Sciatic nerve (tissue), 2 donors: ENCODE data around the gene CTSD. TPM values are rescaled to one million over a fixed set of nuclear protein-coding genes. Genes with fewer than 3 reads are reported as not detected.
"Not testable (repeated sequence)": the region's sequence is repeated elsewhere in the genome, so short reads cannot be mapped to it uniquely, and the experiment has no call there.

Experiments
- ATAC-seq: fragments of 200-7000 bp; cut with Tn5 transposase; one replicate; pipeline ENCODE4 v1.9.1; 2020; ENCODE audit warnings: mild to moderate bottlenecking, moderate library complexity
- DNase-seq: peaks from one replicate; pipeline ENCODE4 v3.0.0-alpha.2; 2020; ENCODE audit warnings: low spot score
- intact Hi-C: fragments of 100-400 bp; cut with DNase I; formaldehyde crosslinking; loops from one replicate; pipeline ENCODE4 v1.14.2; 2022
- total RNA-seq: library from RNA; stranded (reverse); fragmentation: NEBNext Ultra II Directional; extraction: Animal tissue kit (Norgen Biotek cat#: 25700); gene quantifications from one replicate; pipeline ENCODE4 v1.2.1, GENCODE V29; 2021
- donor health status: DM: no; HTN: no; CAD: no.
- donor health status: DM: no; HTN: no; CAD: no.

Gene CTSD
- total RNA-seq = 554 TPM

DNA sequence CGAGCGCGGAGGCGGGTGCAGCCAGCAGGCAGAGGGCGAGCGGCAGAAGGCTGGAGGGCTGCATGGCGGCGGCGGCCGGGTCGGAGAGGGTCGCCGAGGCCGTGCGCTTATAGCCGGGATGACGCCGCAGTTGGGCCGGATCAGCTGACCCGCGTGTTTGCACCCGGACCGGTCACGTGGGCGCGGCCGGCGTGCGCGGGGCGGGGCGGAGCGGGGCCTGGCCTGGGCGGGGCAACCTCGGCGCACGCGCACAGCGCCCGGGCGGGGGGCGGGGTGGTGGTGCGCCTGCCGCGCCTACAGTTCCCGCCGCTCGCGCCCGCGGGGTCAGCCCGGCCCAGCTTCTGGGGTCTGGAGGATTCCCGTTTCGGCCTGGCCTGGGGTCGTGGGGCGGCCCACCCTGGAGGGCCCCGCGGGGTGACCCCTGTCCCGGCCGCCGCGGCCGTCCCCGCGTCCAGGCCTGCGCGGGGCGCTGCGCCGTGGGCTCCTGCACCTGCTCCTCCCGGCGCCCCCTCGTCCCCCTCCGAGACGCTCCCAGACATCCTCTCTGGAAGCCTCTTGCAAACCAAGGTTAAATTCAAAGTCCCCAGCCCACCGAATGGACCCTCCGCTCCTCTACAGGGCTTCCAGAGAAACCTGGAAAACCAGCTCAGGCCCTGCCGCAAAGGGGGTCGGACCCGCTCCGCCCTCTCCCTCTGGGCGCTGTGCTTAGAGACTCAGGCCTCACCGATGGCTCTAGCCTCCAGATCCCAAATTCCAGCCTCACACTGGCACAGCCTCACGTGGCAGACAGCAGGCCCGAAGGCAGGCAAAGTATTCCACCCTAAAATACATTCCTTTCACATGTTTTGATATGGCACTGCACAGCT is at the start of gene CTSD:
Gene CTSD, minus strand, starts transcription at position 132 of the 866 bp plus-strand sequence. Its CDS starts 68 bp downstream, at position 64.
- DNase-seq = peak; percentile 95
- intact Hi-C loops = no loop called here
- ATAC-seq = peak; percentile 81

- ATAC-seq, intact Hi-C loops, DNase-seq: not testable (repeated sequence)
Observed at GRCh38 chr11:1813356-1813755, 49.6 kb upstream of the CTSD start.

- no peak for ATAC-seq
Observed at GRCh38 chr11:1812801-1813200, 49.1 kb upstream of the CTSD start.

DNA sequence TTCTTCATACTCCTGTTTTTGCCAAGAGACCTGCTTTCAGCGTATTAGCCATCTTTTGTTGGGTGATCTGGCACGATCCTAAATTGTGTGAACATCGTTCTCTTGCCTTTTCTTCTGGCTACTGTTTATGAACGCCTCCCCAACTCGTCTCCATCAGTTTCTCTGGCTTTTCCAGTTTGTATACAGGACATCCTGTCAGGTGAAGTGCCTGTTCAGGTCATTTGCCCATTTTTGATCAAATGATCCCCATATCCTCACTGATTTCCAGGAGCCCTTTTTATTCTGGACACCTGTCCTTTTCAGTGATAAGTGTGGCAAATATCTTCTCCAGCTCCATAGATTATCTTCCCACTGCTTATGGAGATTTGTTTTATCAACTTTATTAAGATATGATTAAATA is 48.5 kb upstream of the CTSD start:
- intact Hi-C loops = no loop called here
- ATAC-seq (no peak), DNase-seq (no peak)

More at GRCh38 chr11:1812801-1813200, 49.1 kb upstream of the CTSD start:
- intact Hi-C loops = no loop called here
- DNase-seq = no peak

- intact Hi-C loops = no loop called here
- ATAC-seq (no peak), DNase-seq (no peak)
Observed at GRCh38 chr11:1810761-1811160, 47.0 kb upstream of the CTSD start.

- intact Hi-C loops = no loop called here
- ATAC-seq (no peak), DNase-seq (no peak)
Observed at GRCh38 chr11:1807264-1807995, 43.7 kb upstream of the CTSD start.

DNA sequence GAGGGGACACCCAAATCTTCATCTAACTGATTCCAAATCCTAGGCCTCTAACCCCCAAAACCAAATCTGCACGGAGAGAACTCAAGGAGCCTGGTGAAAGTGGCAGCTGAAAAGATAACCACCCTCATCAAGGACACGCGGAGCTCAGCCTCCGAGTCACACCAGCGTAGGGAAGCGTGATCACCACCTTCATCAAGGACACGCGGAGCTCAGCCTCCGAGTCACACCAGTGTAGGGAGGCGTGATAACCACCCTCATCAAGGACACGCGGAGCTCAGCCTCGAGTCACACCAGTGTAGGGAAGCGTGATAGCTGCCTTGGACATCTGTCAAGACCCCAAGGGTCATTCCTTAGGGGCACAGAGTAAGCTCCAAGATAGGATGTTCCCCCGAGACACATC is 41.8 kb upstream of the CTSD start:
- intact Hi-C loops = no loop called here
- ATAC-seq (no peak), DNase-seq (no peak)

GRCh38 chr11:1803835-1804519 is 40.2 kb upstream of the CTSD start:
- DNase-seq, ATAC-seq, intact Hi-C loops: not testable (repeated sequence)

DNA sequence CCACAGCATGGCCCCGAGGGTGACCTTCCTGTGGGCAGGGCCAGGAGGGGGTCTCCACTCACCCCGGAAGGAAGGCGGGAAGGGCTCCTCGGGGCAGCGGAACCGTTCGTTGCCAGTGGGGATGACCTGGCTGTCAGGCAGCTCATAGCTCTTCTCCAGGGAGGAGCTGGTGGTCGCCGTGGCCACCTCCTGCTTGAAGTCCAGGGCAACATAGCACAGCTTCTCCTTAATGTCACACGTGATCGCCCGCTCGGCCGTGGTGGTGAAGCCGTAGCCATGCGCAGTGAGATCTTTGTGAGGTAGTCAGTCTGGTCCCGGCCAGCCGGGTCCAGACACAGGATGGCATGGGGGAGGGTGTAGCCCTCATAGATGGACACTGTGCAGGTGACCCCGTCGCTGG is 39.5 kb upstream of the CTSD start:
- DNase-seq (no peak), ATAC-seq (no peak)
- intact Hi-C loops = no loop called here

DNA sequence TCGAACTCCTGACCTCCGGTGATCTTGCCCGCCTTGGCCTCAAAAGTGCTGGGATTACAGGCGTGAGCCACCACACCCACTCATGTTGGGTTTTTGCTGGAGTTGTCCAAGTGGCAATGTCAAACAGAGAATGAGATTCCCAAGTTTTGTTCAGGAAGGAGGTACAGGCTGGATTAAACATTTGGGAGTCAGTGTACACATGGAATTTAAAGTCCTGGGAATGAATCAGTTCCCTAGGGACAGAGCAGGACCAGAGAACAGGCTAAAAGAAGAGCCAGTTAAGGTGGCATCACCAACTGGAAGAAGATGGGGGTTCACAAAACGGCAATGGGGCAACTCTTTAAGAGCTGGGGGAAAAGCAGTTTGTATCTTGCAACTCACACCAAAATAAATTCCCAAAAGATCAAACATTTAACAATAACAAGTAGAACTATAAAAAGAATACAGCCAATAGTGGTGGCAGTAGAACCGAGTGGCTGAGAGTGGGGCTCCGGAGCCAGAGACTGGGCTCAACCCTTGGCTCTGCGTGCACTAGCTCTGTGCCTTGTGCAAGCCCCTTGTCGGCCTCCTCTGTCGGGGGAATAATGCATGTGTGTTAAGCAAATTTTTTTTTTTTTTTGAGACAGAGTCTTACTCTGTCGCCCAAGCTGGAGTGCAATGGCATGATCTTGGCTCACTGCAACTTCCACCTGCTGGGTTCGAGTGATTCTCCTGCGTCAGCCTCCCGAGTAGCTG is 33.8 kb upstream of the CTSD start:
- ATAC-seq (no peak), DNase-seq (no peak)

DNA sequence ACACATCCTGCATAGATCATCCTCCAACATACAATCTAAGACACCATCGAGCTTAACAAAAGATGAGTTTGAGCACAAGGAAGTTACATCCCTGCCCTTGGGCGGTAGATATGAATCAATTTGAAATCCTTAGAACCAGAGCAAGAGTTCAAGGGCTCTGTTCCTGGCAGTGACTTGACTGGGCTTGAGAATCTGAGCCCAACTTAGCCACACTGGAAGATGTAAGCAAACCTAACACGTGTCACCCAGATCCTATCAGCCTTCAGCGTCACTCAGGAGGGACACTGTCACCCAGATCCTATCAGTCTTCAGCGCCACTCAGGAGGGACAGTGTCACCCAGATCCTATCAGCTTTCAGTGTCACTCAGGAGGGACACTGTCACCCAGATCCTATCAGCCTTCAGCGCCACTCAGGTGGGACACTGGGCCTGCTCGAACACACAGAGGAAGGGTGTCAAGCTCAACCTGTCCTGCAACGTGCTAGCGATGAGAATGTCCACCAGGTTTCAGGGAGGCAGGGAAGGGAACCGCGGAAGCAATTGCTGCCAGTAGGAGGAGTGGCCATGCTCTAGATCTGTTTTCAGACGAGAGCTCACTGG is 32.8 kb upstream of the CTSD start:
- intact Hi-C loops = no loop called here
- DNase-seq (peak; percentile 23), ATAC-seq (no peak)

More for the DNA sequence above, 33.8 kb upstream of the CTSD start:
- intact Hi-C loops = no loop called here

DNA sequence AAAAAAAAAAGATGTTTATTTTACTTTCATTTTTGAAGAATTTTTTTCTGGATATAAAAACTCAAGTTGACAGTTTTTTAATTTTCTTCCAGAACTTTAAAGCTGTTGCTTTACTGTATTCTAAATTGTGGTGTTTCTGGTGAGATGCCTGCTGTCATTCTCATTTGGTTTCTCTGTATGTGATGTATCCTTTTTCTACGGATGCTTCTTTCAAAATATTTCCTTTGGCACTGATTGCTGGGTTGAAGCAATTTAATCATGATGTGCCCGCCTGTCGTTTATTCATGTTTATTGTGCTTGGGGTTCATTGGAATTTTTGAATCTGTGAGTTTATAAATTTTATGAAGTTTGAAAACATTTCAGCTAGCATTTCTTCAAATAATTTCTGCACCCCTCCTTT is 29.4 kb upstream of the CTSD start:
- ATAC-seq (no peak), DNase-seq (no peak)
- intact Hi-C loops = no loop called here

GRCh38 chr11:1792461-1792860 is 28.7 kb upstream of the CTSD start:
- ATAC-seq (no peak), DNase-seq (peak; percentile 18)
- intact Hi-C loops = no loop called here

DNA sequence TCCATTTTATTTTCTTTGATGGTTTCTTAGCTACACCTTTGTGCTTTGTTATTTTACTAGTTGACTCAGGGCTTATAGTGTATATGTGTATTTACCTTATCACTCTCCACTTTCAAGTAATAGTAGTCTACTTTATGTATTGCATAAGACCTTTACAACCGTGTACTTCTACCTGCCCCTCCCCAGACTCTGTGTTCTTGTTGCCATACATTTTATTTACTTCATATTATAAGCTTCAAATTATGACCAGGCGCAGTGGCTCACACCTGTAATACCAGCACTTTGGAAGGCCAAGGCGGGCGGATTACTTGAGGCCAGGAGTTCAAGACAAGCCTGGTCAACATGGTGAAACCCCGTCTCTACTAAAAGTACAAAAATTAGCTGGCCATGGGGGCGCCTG is 28.2 kb upstream of the CTSD start:
- intact Hi-C loops = no loop called here
- no peak for ATAC-seq
- DNase-seq = peak; percentile 33

DNA sequence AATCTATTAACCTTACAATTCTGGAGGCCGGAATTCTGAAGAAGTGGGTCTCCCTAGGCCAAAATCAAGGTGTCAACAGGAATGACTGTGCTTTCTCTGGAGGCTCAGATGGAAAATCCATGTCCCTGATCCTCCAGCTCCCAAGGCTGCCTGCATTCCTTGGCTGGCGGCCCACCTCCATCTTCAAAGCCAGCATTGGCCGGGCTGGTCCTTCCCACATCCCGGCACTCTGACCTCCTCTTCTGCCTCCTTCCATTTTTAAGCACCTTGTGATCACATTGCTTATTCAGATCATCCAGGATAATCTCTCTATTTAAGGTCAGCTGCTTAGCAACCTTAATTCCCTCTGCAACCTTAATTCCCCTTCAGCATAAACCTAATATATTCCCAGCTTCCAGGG is 22.7 kb upstream of the CTSD start:
- intact Hi-C loops = no loop called here
- DNase-seq = peak; percentile 53
- no peak for ATAC-seq

DNA sequence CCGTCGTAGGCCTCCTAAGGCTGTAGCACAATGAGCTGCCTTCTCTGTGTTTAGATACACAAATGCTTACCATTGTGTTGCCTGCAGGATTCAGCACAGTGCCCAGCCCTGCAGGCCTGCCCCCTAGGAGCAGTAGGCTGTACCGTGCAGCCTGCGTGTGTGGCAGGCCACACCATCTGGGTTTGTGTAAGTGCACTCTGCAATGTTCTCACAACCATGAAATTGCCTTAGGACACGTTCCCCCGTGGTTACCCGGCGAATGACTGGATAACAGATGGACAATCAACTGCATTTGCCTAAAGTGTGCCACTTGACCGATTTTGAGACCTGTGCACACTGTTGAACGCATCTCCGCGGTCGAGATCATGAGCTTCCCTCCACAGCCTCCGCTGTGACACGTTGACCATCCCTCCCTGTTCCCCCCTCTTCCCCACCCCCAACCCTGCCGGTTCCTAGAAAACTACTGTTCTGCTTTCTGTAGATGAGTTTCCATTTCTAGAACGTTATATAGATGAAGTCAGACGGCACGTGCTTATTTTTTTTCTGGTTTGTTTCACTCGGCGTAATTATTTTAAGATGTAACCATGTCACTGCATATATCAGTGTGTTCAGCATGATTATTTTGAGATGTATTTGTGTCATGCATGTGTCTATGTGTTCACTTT is 22.2 kb upstream of the CTSD start:
- DNase-seq (peak; percentile 63), ATAC-seq (peak; percentile 50)
- intact Hi-C loops = no loop called here

GRCh38 chr11:1784761-1785650 is 21.3 kb upstream of the CTSD start:
- intact Hi-C loops = no loop called here
- ATAC-seq = no peak

More at GRCh38 chr11:1784761-1785650, 21.3 kb upstream of the CTSD start:
- peak; percentile 39 for DNase-seq
